ENCODE results near the gene DKK2.
"Not testable (repeated sequence)": the region's sequence is repeated elsewhere in the genome, so short reads cannot be mapped to it uniquely, and the experiment has no call there.

The DKK2 gene

GRCh38 chr4:106909486-106910188 is 126.5 kb downstream of the DKK2 start:
- Histone ChIP-seq H2AFZ (ENCODE audit: low read depth) (no peak overlapping the region), H4K20me1 (ENCODE audit: insufficient read depth) (no peaks in the 10 kb centered on the region), H3K9ac (no peak overlapping the region), H3K4me3 (IDR thresholded peaks at IDR 0.05; ENCODE audit: insufficient read depth, low read depth, low read length) (no peak overlapping the region), H3K27me3 (ENCODE audit: insufficient read depth, low read depth) (no peaks in the 10 kb centered on the region), H3K4me2 (no peak overlapping the region), H3K27ac (no peak overlapping the region), H3K79me2 (ENCODE audit: insufficient read depth, low read depth) (no peaks in the 10 kb centered on the region), H3K36me3 (ENCODE audit: insufficient read depth) (no peaks in the 10 kb centered on the region), H3K4me1 (ENCODE audit: low read depth, poor library complexity, severe bottlenecking) (peaks cover 4% of the 10 kb centered on the region)
- no peak for TF ChIP-seq CTCF (conservative IDR thresholded peaks at IDR 0.05; ENCODE audit: low read depth, low read length)

- H3K79me2 ChIP-seq (ENCODE audit: insufficient read depth, low read depth); H3K9ac ChIP-seq; H3K4me1 ChIP-seq (ENCODE audit: low read depth, poor library complexity, severe bottlenecking); H3K36me3 ChIP-seq (ENCODE audit: insufficient read depth); H3K27me3 ChIP-seq (ENCODE audit: insufficient read depth, low read depth); H2AFZ ChIP-seq (ENCODE audit: low read depth); H3K27ac ChIP-seq; H3K4me2 ChIP-seq; H4K20me1 ChIP-seq (ENCODE audit: insufficient read depth); H3K4me3 ChIP-seq (IDR thresholded peaks at IDR 0.05; ENCODE audit: insufficient read depth, low read depth, low read length): not testable (repeated sequence)
Measured at GRCh38 chr4:106908049-106908448, 128.1 kb downstream of the DKK2 start.

GRCh38 chr4:106907216-106907615 is 128.9 kb downstream of the DKK2 start:
- Histone ChIP-seq H3K27me3 (ENCODE audit: insufficient read depth, low read depth) (no peaks in the 10 kb centered on the region), H3K27ac (no peak overlapping the region), H4K20me1 (ENCODE audit: insufficient read depth) (no peaks in the 10 kb centered on the region), H3K4me1 (ENCODE audit: low read depth, poor library complexity, severe bottlenecking) (peaks cover 4% of the 10 kb centered on the region), H3K79me2 (ENCODE audit: insufficient read depth, low read depth) (no peaks in the 10 kb centered on the region), H3K4me2 (no peak overlapping the region), H3K36me3 (ENCODE audit: insufficient read depth) (no peaks in the 10 kb centered on the region), H2AFZ (ENCODE audit: low read depth) (no peak overlapping the region), H3K9ac (no peak overlapping the region), H3K4me3 (IDR thresholded peaks at IDR 0.05; ENCODE audit: insufficient read depth, low read depth, low read length) (no peak overlapping the region)
- no peak for TF ChIP-seq CTCF (conservative IDR thresholded peaks at IDR 0.05; ENCODE audit: low read depth, low read length)

- Histone ChIP-seq H2AFZ (ENCODE audit: low read depth) (no peak overlapping the region), H3K27me3 (ENCODE audit: insufficient read depth, low read depth) (no peaks in the 10 kb centered on the region), H3K9ac (no peak overlapping the region), H3K4me1 (ENCODE audit: low read depth, poor library complexity, severe bottlenecking) (peaks cover 4% of the 10 kb centered on the region), H3K27ac (no peak overlapping the region), H3K4me3 (IDR thresholded peaks at IDR 0.05; ENCODE audit: insufficient read depth, low read depth, low read length) (no peak overlapping the region), H4K20me1 (ENCODE audit: insufficient read depth) (no peaks in the 10 kb centered on the region), H3K4me2 (no peak overlapping the region), H3K36me3 (ENCODE audit: insufficient read depth) (no peaks in the 10 kb centered on the region), H3K79me2 (ENCODE audit: insufficient read depth, low read depth) (no peaks in the 10 kb centered on the region)
- no peak for TF ChIP-seq CTCF (conservative IDR thresholded peaks at IDR 0.05; ENCODE audit: low read depth, low read length)
Measured at GRCh38 chr4:106906728-106907127, 129.4 kb downstream of the DKK2 start.

GRCh38 chr4:106898621-106899230 is 137.4 kb downstream of the DKK2 start:
- no peak overlapping the region for H3K27ac ChIP-seq
- no peaks in the 10 kb centered on the region for H3K79me2 ChIP-seq (ENCODE audit: insufficient read depth, low read depth)
- TF ChIP-seq CTCF (conservative IDR thresholded peaks at IDR 0.05; ENCODE audit: low read depth, low read length), result peak; percentile 87
- H2AFZ ChIP-seq (ENCODE audit: low read depth), result no peak overlapping the region
- H3K4me1 ChIP-seq (ENCODE audit: low read depth, poor library complexity, severe bottlenecking), result no peaks in the 10 kb centered on the region
- no peaks in the 10 kb centered on the region for H4K20me1 ChIP-seq (ENCODE audit: insufficient read depth)
- H3K9ac ChIP-seq, result no peak overlapping the region
- no peaks in the 10 kb centered on the region for H3K36me3 ChIP-seq (ENCODE audit: insufficient read depth)
- H3K27me3 ChIP-seq (ENCODE audit: insufficient read depth, low read depth), result no peaks in the 10 kb centered on the region
- no peak overlapping the region for H3K4me3 ChIP-seq (IDR thresholded peaks at IDR 0.05; ENCODE audit: insufficient read depth, low read depth, low read length)
- no peak overlapping the region for H3K4me2 ChIP-seq
